Neural crest cell (in vitro differentiated cells): ENCODE measurements around the gene AGA. TPM values are rescaled to one million over a fixed set of nuclear protein-coding genes. Genes with fewer than 3 reads are reported as not detected.

ENCODE experiments used
- DNase-seq: peaks from one replicate; pipeline ENCODE4 v3.0.0; 2021; ENCODE audit warnings: low read depth, mixed read lengths, low spot score
- H3K27ac Mint-ChIP-seq: one replicate; pipeline ENCODE4 v1.8.0; 2021; ENCODE audit warnings: mild to moderate bottlenecking, mixed read lengths; ENCODE audit not compliant: unreplicated experiment
- H3K27me3 Mint-ChIP-seq: 2 replicates; pipeline ENCODE4 v1.8.0; 2021; ENCODE audit warnings: low read depth, mild to moderate bottlenecking, mixed read lengths
- H3K36me3 Mint-ChIP-seq: 2 replicates; pipeline ENCODE4 v1.8.0; 2021; ENCODE audit warnings: low read depth, mild to moderate bottlenecking, mixed read lengths
- H3K4me1 Mint-ChIP-seq: 2 replicates; pipeline ENCODE4 v1.8.0; 2021; ENCODE audit warnings: mixed read lengths
- H3K4me3 Mint-ChIP-seq: one replicate; pipeline ENCODE4 v1.8.0; 2021; ENCODE audit warnings: mild to moderate bottlenecking, mixed read lengths
- H3K9me3 Mint-ChIP-seq: 2 replicates; pipeline ENCODE4 v1.8.0; 2021; ENCODE audit warnings: mixed read lengths
- total RNA-seq: library from RNA; stranded (reverse); gene quantifications from 2 replicates; pipeline ENCODE4 v1.2.1, GENCODE V29; 2021
- TF ChIP-seq, protein P1 (sequence below): fragments of 200-600 bp; sonication (generic); conservative IDR thresholded peaks from 2 replicates; pipeline ENCODE4 v1.5.0; 2021; ENCODE audit warnings: antibody characterized with exemption, mild to moderate bottlenecking

The AGA gene
- total RNA-seq, 1 donor from 2014 or later: 12.3 TPM

DNA sequence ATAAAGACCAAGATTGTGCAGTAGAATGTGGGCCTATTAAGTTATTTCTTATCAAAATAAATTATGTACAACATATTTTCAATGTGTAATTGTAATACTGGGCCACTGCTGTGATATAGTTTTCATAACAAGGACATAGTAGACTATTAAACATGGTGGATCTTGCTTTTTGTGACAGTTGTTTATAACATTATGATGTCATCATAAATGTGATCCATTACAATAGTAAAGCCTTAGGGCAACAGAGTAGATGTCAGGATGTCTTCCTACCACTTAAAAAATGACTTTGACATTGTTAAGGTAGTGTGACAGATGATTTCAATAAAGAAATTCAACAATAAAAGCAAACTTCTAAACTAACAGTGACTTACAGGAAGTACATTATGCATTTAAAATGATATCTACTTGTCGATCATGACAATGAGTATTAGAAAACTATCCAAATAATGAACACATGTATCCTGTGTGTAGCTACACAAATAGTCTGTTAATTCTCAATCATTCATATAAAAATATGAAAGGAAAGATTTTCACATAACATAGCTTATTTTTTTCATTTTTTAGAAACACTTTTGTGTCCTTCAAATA is 5.3 kb upstream of the AGA start:
- DNase-seq: no peak
- H3K27ac Mint-ChIP-seq: no peak overlapping the region
- TF ChIP-seq, protein P1, sequence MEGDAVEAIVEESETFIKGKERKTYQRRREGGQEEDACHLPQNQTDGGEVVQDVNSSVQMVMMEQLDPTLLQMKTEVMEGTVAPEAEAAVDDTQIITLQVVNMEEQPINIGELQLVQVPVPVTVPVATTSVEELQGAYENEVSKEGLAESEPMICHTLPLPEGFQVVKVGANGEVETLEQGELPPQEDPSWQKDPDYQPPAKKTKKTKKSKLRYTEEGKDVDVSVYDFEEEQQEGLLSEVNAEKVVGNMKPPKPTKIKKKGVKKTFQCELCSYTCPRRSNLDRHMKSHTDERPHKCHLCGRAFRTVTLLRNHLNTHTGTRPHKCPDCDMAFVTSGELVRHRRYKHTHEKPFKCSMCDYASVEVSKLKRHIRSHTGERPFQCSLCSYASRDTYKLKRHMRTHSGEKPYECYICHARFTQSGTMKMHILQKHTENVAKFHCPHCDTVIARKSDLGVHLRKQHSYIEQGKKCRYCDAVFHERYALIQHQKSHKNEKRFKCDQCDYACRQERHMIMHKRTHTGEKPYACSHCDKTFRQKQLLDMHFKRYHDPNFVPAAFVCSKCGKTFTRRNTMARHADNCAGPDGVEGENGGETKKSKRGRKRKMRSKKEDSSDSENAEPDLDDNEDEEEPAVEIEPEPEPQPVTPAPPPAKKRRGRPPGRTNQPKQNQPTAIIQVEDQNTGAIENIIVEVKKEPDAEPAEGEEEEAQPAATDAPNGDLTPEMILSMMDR: no peak
- H3K36me3 Mint-ChIP-seq: no peaks in the 10 kb centered on the region
- H3K9me3 Mint-ChIP-seq: no peaks in the 10 kb centered on the region
- no peaks in the 10 kb centered on the region for H3K27me3 Mint-ChIP-seq
- H3K4me1 Mint-ChIP-seq: peaks cover 10% of the 10 kb centered on the region
- H3K4me3 Mint-ChIP-seq: no peak overlapping the region

- DNase-seq: no peak
- H3K4me1 Mint-ChIP-seq: peaks cover 14% of the 10 kb centered on the region
- TF ChIP-seq, protein P1: no peak
- H3K36me3 Mint-ChIP-seq: no peaks in the 10 kb centered on the region
- H3K27ac Mint-ChIP-seq: peak overlapping the region; percentile 39
- H3K9me3 Mint-ChIP-seq: no peaks in the 10 kb centered on the region
- H3K4me3 Mint-ChIP-seq: no peak overlapping the region
- H3K27me3 Mint-ChIP-seq: no peaks in the 10 kb centered on the region
Measured at GRCh38 chr4:177446586-177446985, 4.3 kb upstream of the AGA start.

DNA sequence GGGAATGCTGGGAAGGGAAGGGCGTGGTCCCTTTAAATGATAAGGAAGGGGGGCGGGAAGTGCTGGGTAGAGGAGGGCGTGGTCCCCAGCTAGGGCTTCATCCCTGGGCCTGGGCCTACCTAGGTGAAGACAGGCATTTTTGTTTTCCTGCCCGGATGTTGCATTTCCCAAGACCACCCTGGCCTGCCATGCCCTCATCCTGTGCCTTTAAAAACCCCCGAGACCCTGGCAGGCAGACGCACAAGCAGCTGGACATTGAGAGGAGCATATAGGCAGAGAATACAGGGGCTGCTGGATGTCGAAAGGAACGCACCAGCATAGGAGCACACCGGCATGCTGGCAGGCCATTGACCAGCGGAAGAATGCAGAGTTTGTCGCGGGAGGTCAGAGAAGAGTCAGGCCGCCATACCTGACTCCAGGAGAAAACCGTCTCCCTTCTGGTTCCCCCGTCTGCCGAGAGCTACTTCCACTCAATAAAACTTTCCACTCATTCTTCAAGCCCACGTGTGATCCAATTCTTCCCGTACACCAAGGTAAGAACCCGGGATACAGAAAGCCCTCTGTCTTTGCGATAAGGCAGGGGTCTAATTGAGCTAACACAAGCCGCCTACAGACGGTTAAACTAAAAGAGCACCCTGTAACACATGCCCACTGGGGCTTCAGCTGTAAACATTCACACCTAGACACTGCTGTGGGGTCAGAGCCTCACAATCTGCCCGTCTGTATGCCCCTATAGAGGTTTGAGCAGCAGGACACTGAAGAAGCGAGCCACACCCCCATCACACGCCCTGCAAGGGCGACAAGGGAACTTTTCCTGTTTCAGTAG is 2.9 kb upstream of the AGA start:
- peak overlapping the region; percentile 7 for H3K4me3 Mint-ChIP-seq
- no peaks in the 10 kb centered on the region for H3K36me3 Mint-ChIP-seq
- no peak for DNase-seq
- no peaks in the 10 kb centered on the region for H3K27me3 Mint-ChIP-seq
- H3K9me3 Mint-ChIP-seq: no peaks in the 10 kb centered on the region
- TF ChIP-seq, protein P1: no peak
- H3K4me1 Mint-ChIP-seq: peaks cover 29% of the 10 kb centered on the region
- H3K27ac Mint-ChIP-seq: no peak overlapping the region

GRCh38 chr4:177441061-177441802 is 1.0 kb downstream of the AGA start:
- Mint-ChIP-seq H3K4me3 (peak overlapping the region; percentile 92), H3K4me1 (peaks cover 26% of the 10 kb centered on the region), H3K27me3 (no peaks in the 10 kb centered on the region), H3K27ac (peak overlapping the region; percentile 94), H3K9me3 (no peaks in the 10 kb centered on the region), H3K36me3 (peaks cover 2% of the 10 kb centered on the region)
- DNase-seq: no peak
- TF ChIP-seq, protein P1: peak; percentile 39

DNA sequence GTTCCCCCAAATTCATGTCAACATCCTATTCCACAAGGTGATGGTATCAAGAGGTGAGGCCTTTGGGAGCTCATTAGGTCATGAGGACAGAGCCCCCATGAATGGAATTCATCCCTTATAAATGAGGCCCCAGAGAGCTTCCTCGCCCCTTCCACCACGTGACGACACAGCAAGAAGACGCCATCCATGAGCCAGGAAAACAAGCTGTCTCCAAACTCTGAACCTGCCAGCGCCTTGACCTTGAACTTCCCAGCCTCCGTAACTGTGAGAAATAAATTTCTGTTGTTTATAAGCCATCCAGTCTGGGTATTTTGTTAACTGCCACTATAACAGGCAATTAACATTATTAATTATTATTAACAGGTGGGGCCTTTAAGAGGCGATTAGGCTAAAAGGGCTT is 5.8 kb downstream of the AGA start:
- TF ChIP-seq, protein P1: no peak
- Mint-ChIP-seq H3K9me3 (no peaks in the 10 kb centered on the region), H3K27ac (no peak overlapping the region), H3K27me3 (no peaks in the 10 kb centered on the region), H3K4me3 (no peak overlapping the region), H3K4me1 (peaks cover 14% of the 10 kb centered on the region), H3K36me3 (peaks cover 10% of the 10 kb centered on the region)
- DNase-seq: no peak
